GM11168 (cell line): ENCODE data around the gene MGMT.

Experiments
- in situ Hi-C: fragments of 300-500 bp; cut with MboI; formaldehyde crosslinking; loops from one replicate; pipeline ENCODE4 v1.12.0; 2022; ENCODE audit warnings: low sequenced_read_pairs; ENCODE audit not compliant: unreplicated experiment

Gene MGMT

DNA sequence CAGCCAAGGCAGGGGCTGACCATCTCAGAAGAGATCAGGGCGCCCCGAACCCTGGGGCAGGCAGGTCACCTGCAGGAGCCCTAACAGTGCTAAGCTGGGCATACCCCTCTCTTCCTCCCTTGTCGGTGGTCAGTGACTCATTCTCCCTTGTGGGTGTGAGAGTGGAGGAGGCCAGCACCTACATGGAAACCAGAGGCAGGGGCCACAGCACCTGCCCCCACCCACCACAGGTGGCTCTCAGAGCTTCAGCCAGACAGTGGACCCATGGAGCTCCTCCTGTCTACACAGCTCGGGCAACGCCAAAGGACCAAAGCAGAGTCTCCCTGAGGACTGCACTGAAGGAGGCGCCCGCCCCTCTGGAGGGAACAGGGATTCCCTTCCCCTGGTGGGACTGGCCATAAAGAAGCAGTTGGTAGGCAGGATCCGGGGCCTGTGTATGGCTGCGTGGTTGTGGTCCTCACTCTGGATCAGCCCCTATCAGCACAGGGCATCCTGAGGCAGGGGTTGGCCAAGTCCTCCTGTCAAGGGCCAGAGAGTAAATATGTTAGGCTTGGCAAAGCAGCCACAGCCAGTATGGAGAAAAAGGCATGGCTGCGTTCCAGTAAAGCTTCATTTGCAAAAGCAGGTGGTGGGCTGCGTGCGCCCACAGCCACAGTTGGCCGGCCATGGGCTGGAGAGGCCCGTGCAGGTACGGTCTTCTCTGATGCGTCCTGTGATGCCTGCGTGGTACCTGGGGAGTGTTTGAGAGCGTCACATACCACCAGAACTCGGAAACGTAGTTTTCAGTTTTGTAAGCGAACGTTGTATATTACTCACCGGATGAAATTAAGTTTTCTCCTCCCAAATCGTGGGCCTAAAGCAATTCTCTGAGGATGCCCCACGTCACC lies 298.9 kb downstream of the MGMT start:
- in situ Hi-C loops: no loop called here

GRCh38 chr10:129766611-129767550 lies 299.8 kb downstream of the MGMT start:
- in situ Hi-C loops: no loop called here

GRCh38 chr10:129767751-129768150 lies 300.7 kb downstream of the MGMT start:
- in situ Hi-C loops: no loop called here

GRCh38 chr10:129768437-129769355 lies 301.7 kb downstream of the MGMT start:
- in situ Hi-C loops: no loop called here

- in situ Hi-C loops: no loop called here
Measured at GRCh38 chr10:129769381-129770116, 302.5 kb downstream of the MGMT start.

- in situ Hi-C loops: no loop called here
Measured at GRCh38 chr10:129770286-129770685, 303.2 kb downstream of the MGMT start.

GRCh38 chr10:129771024-129771423 lies 304.0 kb downstream of the MGMT start:
- in situ Hi-C loops: no loop called here

DNA sequence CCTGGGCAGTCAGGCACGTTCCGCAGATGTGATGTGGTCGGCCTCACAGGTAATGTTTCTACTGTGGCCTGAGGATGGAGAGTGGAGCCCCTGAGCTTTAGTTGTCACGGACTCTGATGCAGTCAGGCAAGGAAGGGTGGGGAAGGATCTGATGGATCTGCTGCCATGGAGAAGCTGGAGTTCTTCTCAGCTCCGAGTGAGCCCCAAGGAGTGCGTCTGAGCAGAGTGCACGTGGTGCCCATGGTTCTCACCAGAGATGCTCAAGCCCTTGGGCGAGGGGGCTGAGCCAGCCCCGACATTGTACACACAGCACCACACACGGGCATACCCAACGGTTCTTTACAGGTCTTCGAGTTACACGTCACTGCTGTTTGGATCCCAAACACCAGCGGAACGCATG lies 304.5 kb downstream of the MGMT start:
- in situ Hi-C loops: no loop called here

GRCh38 chr10:129771991-129772431 lies 305.0 kb downstream of the MGMT start:
- in situ Hi-C loops: no loop called here

GRCh38 chr10:129772468-129773358 lies 305.7 kb downstream of the MGMT start:
- in situ Hi-C loops: no loop called here

DNA sequence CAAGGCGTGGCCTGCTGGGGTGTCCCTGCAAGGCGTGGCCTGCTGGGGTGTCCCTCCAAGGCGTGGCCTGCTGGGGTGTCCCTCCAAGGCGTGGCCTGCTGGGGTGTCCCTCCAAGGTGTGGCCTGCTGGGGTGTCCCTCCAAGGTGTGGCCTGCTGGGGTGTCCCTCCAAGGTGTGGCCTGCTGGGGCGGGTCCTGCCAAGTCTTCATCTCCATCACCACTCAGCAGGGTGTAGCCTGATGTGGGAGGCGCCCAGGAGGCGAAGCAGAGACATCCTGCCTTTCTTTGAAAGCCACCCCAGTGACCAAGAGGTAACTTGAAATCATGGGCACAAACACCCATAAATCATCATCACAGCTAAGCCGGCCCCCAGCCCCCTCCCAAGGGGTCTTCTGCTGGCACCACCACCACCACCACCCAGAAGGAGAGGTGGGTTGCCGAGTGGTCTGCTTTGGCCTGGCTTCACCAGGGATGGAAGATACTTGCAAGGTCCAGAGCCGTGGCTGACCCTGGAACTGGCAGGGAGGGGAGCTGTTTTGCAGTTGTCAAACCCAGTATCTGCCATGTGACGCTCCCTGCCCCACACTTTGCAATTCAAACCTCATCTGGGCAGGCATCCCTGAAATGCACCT lies 306.4 kb downstream of the MGMT start:
- in situ Hi-C loops: no loop called here

GRCh38 chr10:129774082-129774735 lies 307.2 kb downstream of the MGMT start:
- in situ Hi-C loops: no loop called here

GRCh38 chr10:129774736-129775401 lies 307.8 kb downstream of the MGMT start:
- in situ Hi-C loops: no loop called here

- in situ Hi-C loops: no loop called here
Measured at GRCh38 chr10:129775681-129776080, 308.6 kb downstream of the MGMT start.

DNA sequence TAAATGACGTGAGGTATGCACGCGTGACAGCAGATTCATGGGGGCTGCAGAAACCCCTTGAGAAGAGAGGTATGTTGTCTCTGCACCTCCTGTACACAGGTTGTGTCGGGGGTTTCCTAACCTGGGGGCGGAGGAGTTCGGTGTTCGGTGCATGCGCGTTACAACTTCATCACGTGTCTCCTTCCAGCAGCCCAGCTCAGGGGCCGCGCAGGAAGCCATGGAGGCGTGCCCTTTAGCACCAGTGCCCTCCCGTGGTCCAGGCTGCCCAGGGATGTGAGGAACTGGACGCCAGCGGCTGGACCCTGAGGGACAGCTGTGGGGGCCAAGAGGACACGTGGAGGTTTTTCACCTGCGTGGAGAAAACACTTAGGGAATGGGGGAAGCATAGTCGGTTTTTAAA lies 310.6 kb downstream of the MGMT start:
- in situ Hi-C loops: no loop called here

DNA sequence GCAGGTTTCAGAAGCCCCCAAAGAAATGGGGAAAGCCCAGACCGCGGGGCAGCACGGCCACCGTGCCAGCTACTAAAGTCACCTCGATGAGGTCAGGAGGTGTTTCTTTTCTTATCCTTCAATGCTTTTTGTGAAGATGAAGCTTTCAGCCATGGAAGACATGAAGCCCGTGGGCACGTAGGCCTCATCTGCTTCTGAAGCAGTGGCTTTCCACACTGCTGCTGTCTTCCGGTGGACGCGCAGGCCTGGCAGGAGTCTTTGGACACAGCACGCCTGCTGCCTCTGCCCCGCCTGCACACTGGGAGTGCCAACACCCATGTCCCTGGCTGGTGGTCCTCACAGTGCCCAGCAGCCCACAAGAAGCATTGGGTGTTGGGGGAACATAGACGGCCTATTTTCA lies 311.5 kb downstream of the MGMT start:
- in situ Hi-C loops: no loop called here
